HEK293T (cell line): ENCODE results near the gene KRTAP5-5.

Experiments
- ARNT ChIP-seq: fragments of 450-650 bp; IDR thresholded peaks from 2 replicates; pipeline ENCODE4 v1.6.1; 2017; ENCODE audit warnings: mild to moderate bottlenecking
- BHLHE40 ChIP-seq: fragments of 450-650 bp; IDR thresholded peaks from 2 replicates; pipeline ENCODE4 v1.6.1; 2016; ENCODE audit warnings: mild to moderate bottlenecking, moderate library complexity, borderline replicate concordance
- ELF4 ChIP-seq: fragments of 450-650 bp; IDR thresholded peaks from 2 replicates; pipeline ENCODE4 v1.6.1; 2017; ENCODE audit warnings: antibody characterized with exemption
- FOXA1 ChIP-seq: fragments of 450-650 bp; IDR thresholded peaks from 2 replicates; pipeline ENCODE4 v1.6.1; 2016; ENCODE audit warnings: mild to moderate bottlenecking
- FOXK2 ChIP-seq: fragments of 450-650 bp; IDR thresholded peaks from 2 replicates; pipeline ENCODE4 v1.6.1; 2016; ENCODE audit warnings: mild to moderate bottlenecking
- FOXM1 ChIP-seq: fragments of 450-650 bp; IDR thresholded peaks from 2 replicates; pipeline ENCODE4 v1.6.1; 2017; ENCODE audit warnings: mild to moderate bottlenecking, borderline replicate concordance
- HDGF ChIP-seq: fragments of 450-650 bp; IDR thresholded peaks from 2 replicates; pipeline ENCODE4 v1.6.1; 2017; ENCODE audit warnings: antibody characterized with exemption, borderline replicate concordance
- L3MBTL2 ChIP-seq: fragments of 450-650 bp; conservative IDR thresholded peaks from 2 replicates; pipeline ENCODE4 v1.6.1; 2016; ENCODE audit warnings: mild to moderate bottlenecking
- LEF1 ChIP-seq: fragments of 450-650 bp; IDR thresholded peaks from 2 replicates; pipeline ENCODE4 v1.6.1; 2017; ENCODE audit warnings: mild to moderate bottlenecking, borderline replicate concordance
- SP1 ChIP-seq: fragments of 450-650 bp; IDR thresholded peaks from 2 replicates; pipeline ENCODE4 v1.6.1; 2017
- SUZ12 ChIP-seq: fragments of 450-650 bp; IDR thresholded peaks from 2 replicates; pipeline ENCODE4 v1.6.1; 2016; ENCODE audit warnings: mild to moderate bottlenecking
- TARDBP ChIP-seq: fragments of 450-650 bp; IDR thresholded peaks from 2 replicates; pipeline ENCODE4 v1.6.1; 2016
- ZNF384 ChIP-seq: fragments of 450-650 bp; IDR thresholded peaks from 2 replicates; pipeline ENCODE4 v1.6.1; 2016
- TF ChIP-seq, protein P1 (sequence below): fragments of 450-650 bp; IDR thresholded peaks from 2 replicates; pipeline ENCODE4 v1.6.1; 2016

DNA sequence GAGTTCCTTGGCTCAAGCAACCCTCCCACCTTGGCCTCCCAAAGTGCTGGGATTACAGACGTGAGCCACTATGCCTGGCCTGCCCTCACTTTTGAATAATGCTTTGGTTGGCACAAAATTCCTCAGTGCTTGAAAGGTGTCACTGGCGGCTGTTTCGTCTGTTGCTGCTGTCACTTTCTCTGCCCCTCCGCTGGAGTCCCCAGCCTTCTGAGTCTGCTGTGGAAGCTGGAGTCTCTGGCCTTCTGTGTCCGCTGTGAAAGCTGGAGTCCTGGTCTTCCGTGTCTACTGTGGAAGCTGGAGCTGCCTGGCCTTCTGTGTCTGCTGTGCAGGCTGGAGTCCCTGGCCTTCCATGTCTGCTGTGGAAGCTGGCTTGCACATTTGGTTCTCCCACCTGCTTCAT is 39.6 kb upstream of the KRTAP5-5 start:
- TF ChIP-seq TARDBP (no peak), SP1 (no peak), ARNT (no peak), FOXM1 (no peak), L3MBTL2 (no peak), FOXK2 (no peak), ELF4 (no peak), LEF1 (no peak), BHLHE40 (no peak), SUZ12 (no peak), FOXA1 (no peak), HDGF (no peak), ZNF384 (no peak)
- TF ChIP-seq, protein P1, sequence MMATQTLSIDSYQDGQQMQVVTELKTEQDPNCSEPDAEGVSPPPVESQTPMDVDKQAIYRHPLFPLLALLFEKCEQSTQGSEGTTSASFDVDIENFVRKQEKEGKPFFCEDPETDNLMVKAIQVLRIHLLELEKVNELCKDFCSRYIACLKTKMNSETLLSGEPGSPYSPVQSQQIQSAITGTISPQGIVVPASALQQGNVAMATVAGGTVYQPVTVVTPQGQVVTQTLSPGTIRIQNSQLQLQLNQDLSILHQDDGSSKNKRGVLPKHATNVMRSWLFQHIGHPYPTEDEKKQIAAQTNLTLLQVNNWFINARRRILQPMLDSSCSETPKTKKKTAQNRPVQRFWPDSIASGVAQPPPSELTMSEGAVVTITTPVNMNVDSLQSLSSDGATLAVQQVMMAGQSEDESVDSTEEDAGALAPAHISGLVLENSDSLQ, result no peak
